ENCODE data around the gene ANKFN1.

- no peak for TF ChIP-seq CTCF (IDR thresholded peaks at IDR 0.05)
- TF ChIP-seq ZFX (IDR thresholded peaks at IDR 0.05; ENCODE audit: borderline replicate concordance): no peak
Measured at GRCh38 chr17:56206351-56206750, 53.1 kb downstream of the ANKFN1 start.

Data from 22Rv1 (cell line).